Upper lobe of left lung (tissue), 4 donors: Measurements from ENCODE around the gene GOSR1.

Source experiments
- POLR2A ChIP-seq, 4 donors: fragments of 450-650 bp; IDR thresholded peaks; one replicate each; pipeline ENCODE4 v1.5.1; 2016 to 2017; ENCODE audit warnings: antibody characterized with exemption in 4 of 4, mild to moderate bottlenecking in 2 of 4
- POLR2AphosphoS5 ChIP-seq, 2 donors: sonication (generic); formaldehyde crosslinking; IDR thresholded peaks; one replicate each; pipeline ENCODE4 v1.5.1; 2017; ENCODE audit warnings: antibody characterized with exemption in 2 of 2

- TF ChIP-seq POLR2AphosphoS5 (IDR thresholded peaks at IDR 0.05) (no peak), POLR2A (IDR thresholded peaks at IDR 0.05) (no peak)
Measured at GRCh38 chr17:30576326-30576861, 99.2 kb downstream of the GOSR1 start.
